ENCODE measurements around the gene HEXIM2.

- TF ChIP-seq, protein P1, sequence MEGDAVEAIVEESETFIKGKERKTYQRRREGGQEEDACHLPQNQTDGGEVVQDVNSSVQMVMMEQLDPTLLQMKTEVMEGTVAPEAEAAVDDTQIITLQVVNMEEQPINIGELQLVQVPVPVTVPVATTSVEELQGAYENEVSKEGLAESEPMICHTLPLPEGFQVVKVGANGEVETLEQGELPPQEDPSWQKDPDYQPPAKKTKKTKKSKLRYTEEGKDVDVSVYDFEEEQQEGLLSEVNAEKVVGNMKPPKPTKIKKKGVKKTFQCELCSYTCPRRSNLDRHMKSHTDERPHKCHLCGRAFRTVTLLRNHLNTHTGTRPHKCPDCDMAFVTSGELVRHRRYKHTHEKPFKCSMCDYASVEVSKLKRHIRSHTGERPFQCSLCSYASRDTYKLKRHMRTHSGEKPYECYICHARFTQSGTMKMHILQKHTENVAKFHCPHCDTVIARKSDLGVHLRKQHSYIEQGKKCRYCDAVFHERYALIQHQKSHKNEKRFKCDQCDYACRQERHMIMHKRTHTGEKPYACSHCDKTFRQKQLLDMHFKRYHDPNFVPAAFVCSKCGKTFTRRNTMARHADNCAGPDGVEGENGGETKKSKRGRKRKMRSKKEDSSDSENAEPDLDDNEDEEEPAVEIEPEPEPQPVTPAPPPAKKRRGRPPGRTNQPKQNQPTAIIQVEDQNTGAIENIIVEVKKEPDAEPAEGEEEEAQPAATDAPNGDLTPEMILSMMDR (IDR thresholded peaks at IDR 0.05): no peak
- TF ChIP-seq EP300 (IDR thresholded peaks at IDR 0.05): no peak
- no peak for TF ChIP-seq POLR2AphosphoS5 (IDR thresholded peaks at IDR 0.05)
Observed at GRCh38 chr17:45112559-45113423, 48.9 kb upstream of the HEXIM2 start.
